Measurements from ENCODE around the gene TLK1.

Gene TLK1

GRCh38 chr2:171160119-171160955 is at the start of gene TLK1:
TSS of gene TLK1 (minus strand) at chr2:171160893. CDS start at chr2:171160428, 465 bp downstream.
- DNase-seq, result peak; percentile 76

DNA sequence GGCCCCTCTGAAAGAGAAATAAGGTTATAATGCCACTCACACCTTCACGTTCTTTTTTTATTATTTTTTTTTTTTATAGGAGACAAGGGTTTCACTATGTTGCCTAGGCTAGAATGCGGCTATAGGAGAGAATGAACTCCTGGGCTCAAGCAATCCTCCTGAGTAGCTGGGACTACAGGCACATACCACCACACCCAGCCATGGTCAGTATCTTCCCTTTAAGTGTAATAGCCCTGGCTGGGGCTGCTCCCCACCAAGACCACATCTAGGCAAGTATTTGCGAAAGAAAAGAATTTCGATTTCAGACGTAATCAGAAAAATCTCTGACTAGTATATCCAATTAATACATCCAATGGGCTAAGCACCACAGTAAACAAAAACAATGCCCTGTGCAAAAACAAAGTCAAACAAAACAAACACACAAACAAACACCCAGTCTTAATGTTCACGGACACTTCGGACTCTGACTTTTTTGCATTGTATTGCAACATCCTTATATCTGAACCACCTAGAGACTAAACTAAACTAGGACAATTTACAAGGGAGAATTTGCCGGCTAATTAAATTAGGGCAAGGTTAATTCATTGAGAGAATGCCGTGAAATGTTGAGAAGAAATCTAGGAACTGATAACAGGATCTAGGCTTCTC is 49.6 kb upstream of the TLK1 start:
- DNase-seq, result no peak

- DNase-seq, result no peak
These were observed 48.0 kb upstream of the TLK1 start for GRCh38 chr2:171208657-171209056.

GRCh38 chr2:171206422-171207115 is 45.9 kb upstream of the TLK1 start:
- DNase-seq, result no peak

- no peak for DNase-seq
These were observed 44.9 kb upstream of the TLK1 start for GRCh38 chr2:171205551-171205950.

DNA sequence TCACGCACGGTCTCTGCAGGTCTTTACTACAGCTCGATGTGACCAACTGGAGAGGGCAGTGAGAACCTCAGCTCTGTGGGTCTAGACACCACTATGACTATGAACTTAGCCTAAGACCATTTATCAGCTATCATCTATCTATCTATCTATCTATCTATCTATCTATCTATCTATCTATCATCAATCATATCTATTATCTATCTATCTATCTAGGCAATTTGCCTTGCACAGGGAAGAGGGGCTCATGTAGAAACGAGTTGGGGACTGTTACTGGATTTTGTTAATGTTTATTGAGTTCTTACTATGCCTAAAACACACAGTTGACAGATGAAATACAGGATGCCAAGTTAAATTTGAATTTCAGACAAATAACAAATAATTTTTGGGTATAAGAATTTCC is 41.1 kb upstream of the TLK1 start:
- no peak for DNase-seq

GRCh38 chr2:171201271-171201670 is 40.6 kb upstream of the TLK1 start:
- DNase-seq, result no peak

GRCh38 chr2:171200469-171200868 is 39.8 kb upstream of the TLK1 start:
- DNase-seq, result no peak

DNA sequence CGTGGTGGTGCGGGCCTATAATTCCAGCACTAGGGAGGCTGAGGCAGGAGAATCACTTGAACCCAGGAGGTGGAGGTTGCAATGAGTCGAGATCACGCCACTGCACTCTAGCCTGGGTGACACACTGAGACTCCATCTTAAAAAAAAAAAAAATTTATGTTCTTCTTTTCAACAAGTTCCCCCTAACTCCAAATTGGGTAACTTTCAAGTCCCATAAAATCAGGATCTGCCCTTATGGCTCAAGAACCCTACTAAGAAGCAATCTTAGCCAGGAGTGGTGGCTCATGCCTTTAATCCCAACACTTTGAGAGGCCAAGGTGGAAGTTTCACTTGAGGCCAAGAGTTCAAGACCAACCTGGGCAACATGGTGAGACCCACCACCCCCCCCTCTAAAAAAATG is 30.3 kb upstream of the TLK1 start:
- no peak for DNase-seq

DNA sequence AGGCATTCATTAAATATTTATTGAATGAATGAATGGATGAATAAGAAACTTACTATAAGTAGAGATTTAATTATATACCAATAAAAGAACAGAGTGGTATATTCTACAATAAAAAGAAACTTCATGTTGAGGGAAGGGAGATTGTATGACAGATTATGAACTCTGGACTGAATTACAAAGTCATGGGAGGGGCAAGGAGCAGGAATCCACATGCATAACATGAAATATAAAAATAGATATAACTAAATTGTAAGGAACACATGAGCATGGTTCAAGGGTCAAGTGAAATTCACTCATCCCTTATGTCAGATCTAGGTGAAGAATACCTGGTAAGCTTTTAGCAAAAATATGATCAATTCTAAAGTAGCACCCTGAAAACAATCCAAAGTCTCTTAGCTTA is 27.1 kb upstream of the TLK1 start:
- DNase-seq, result no peak

- no peak for DNase-seq
These were observed 26.5 kb upstream of the TLK1 start for GRCh38 chr2:171187177-171187576.

GRCh38 chr2:171185941-171186340 is 25.2 kb upstream of the TLK1 start:
- DNase-seq, result no peak

DNA sequence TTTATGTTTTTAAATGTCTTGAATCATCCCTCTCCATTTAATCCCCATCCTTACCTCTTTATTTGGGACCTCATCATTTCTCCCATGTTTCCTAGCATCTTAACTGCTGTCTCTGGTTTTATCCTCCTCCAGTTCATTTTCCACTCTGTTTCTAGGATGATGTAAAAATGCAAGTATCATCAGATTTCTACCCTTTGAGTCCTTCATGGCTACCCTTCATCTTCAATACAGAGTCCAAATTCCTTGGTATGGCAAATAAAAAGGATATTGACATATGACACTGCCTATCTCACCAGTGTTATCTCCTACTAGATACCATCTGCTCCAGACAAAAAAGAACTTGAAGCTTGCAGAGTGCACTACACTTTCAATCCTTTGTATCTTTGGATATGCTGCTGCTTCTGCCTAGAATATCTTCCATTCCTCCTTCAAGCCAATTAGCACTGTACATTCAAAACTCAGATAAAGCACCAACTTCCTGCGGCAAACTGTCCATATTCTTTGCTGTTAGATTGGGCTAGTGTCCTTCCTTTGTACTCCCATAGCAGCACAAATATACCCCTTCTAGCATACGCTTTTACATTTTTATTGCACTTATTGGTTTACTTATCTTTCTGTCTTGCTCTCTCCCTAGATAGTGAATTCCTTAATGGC is 24.6 kb upstream of the TLK1 start:
- DNase-seq, result no peak

DNA sequence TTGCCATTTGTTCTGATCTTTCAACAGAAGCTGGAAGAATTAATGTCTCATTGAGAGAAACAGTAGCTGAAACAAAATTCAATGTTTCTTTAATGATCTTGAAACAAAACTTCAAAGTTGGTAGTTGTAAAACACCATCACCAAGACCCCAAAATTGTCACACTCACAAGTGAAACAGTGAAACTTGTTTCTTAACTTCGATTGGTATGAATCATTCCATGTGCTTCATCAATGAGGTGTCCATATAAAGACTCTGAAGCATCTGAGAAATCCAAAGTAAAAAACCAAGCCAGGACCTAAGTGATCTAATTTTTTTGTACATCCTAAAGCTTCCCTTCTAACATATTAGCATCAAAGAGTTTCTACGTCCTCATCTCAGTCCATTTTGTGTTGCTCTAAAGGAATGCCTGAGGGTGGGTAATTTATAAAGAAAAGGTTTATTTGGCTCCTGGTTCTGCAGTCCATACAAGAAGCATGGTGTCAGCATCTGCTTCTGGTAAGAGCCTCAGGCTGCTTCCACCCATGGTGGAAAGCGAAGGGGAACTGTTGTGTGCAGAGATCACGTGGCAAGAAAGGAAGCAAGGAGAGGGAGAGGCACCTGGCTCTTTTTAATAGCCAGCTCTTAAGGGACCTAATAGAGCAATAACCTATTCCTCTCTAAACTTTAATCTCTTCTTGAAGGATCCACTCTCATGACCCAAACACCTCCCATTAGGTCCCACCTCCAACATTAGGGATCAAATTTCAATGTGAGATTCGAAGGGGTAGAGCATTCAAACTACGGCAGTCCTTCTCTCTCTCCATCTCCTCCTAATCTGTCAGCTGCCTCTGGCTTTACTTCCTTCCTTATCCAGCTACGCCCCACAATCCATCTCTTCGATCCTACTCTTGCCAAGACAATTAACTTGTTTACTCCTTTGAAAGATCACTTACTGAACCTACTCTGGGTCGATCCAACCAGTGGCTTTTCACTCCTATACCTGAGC is 20.7 kb upstream of the TLK1 start:
- DNase-seq, result no peak

GRCh38 chr2:171180229-171180930 is 19.7 kb upstream of the TLK1 start:
- no peak for DNase-seq

DNA sequence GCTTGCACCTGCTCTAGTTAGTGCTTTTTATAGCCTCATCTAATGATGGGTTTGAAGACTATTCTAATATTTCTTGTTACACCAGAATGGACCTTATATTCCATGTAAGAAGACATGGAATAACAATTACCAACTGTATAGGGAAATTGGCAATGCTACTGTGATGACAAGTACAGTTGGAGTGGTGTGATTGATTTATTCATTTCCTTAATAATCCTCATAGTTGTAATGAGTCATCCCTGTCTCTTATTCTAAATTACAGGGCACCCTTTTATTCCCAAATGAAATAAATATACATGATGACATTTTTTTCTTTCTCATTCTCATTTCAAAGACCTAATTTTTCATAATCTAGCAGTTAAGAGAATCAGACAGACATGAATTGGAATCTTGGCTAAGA is 18.3 kb upstream of the TLK1 start:
- no peak for DNase-seq

GRCh38 chr2:171176516-171176915 is 15.8 kb upstream of the TLK1 start:
- DNase-seq, result no peak

DNA sequence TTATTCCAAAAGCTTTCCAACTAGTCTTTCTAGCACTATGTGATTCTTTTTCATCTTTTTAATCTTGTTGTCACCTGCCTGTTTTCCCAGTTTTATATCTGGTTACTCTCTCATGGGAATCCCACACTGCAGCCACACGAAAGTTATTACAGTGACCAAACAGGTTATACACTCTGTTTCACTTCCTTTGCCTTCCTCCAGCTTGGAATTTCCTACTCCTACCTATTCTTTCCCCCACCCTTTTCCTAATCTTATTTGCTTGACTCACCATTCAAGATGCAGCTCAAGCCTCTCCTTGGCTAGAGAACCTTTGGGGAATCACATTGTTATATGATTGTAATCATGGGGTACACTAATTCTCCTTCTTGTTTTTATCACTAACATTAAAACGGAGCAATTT is 13.4 kb upstream of the TLK1 start:
- no peak for DNase-seq

DNA sequence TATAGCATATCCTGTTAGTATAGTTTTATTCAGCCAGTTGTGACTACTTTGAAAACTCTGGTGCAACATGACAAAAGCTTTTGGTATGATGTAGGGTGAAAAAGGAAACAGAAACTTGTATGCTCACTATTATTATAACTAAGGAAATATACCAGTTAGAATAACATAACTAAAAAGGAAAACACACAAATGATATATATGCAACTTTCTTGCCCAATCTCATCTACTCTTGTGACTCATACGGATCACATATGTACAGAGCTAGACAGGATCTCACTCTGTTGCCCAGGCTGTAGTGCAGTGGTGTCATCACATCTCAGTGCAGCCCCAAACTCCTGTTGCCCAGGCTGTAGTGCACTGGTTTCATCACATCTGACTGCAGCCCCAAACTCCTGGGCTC is 12.4 kb upstream of the TLK1 start:
- no peak for DNase-seq

GRCh38 chr2:171171808-171172207 is 11.1 kb upstream of the TLK1 start:
- DNase-seq, result no peak

DNA sequence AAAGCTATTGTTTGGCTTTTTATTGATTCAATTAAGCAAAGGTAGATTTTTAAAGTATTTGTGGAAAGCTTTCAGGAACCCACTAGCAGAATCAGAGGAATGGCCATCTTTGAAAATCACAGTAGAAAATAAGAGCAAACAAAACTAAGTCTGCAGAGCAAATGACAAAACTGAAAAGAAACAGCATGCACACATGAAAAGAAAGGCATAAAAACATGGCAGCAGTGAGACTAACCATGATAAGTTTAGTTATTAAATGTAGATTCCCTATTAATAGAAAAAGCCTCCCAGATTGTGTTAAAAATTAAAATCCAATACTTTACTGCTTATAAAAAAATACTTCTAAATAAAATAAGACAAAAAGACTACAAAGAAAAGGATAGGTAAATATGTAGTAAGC is 9.1 kb upstream of the TLK1 start:
- DNase-seq, result no peak

- no peak for DNase-seq
These were observed 8.6 kb upstream of the TLK1 start for GRCh38 chr2:171169333-171169732.
